IMR-90 (cell line): Measurements from ENCODE around the gene PIP5K1B. TPM values are rescaled to one million over a fixed set of nuclear protein-coding genes. Genes with fewer than 3 reads are reported as not detected.

Experiments used
- ATAC-seq: fragments of 200-7000 bp; cut with Tn5 transposase; 2 replicates; pipeline ENCODE4 v1.9.1; 2020; ENCODE audit warnings: low read depth, mild to moderate bottlenecking, moderate library complexity
- BruUV-seq: library from RNA; stranded (reverse); fragments of 400-500 nt; replicated peaks from 2 replicates; lab custom pipeline; 2021; lab: Mats Ljungman, UMichigan
- CTCF ChIA-PET: fragments of 300-600 bp; formaldehyde crosslinking; extraction: SDS; loops from one replicate; lab custom pipeline; 2021; ENCODE audit warnings: antibody characterized with exemption; lab: Yijun Ruan, JAX
- POLR2A ChIA-PET: fragments of 300-600 bp; sonication (Branson Sonifier 250); formaldehyde crosslinking; loops from one replicate; lab custom pipeline; 2022; ENCODE audit warnings: antibody characterized with exemption; ENCODE audit not compliant: unreplicated experiment; lab: Charles Lee
- DNase-seq: peaks from one replicate; pipeline ENCODE4 v3.0.0; 2013
- H2AFZ ChIP-seq: replicated peaks from 2 replicates; pipeline ENCODE3; 2013; ENCODE audit warnings: low read length, mild to moderate bottlenecking; ENCODE audit not compliant: poor library complexity
- H2AK5ac ChIP-seq: 2 replicates; pipeline ENCODE4 v1.6.1; 2013; ENCODE audit warnings: low read depth, low read length, inconsistent platforms
- H2AK9ac ChIP-seq: replicated peaks from 2 replicates; pipeline ENCODE3; 2013; ENCODE audit warnings: mild to moderate bottlenecking, low read depth, low read length, moderate library complexity; ENCODE audit not compliant: poor library complexity
- H2BK120ac ChIP-seq: 2 replicates; pipeline ENCODE4 v1.6.1; 2013; ENCODE audit warnings: low read depth, low read length, inconsistent platforms
- H2BK15ac ChIP-seq: 3 replicates; pipeline ENCODE4 v1.6.1; 2013; ENCODE audit warnings: low read depth, low read length, inconsistent platforms
- H2BK20ac ChIP-seq: 2 replicates; pipeline ENCODE4 v1.6.1; 2013; ENCODE audit warnings: low read depth, mild to moderate bottlenecking, inconsistent platforms, low read length, moderate library complexity
- H2BK5ac ChIP-seq: 2 replicates; pipeline ENCODE4 v1.6.1; 2013; ENCODE audit warnings: mild to moderate bottlenecking, low read depth, low read length, inconsistent platforms; ENCODE audit not compliant: poor library complexity, severe bottlenecking
- H3K14ac ChIP-seq: replicated peaks from 2 replicates; pipeline ENCODE4 v1.6.1; 2013; ENCODE audit warnings: low read depth, low read length, inconsistent platforms
- H3K18ac ChIP-seq: 2 replicates; pipeline ENCODE4 v1.6.1; 2013; ENCODE audit warnings: low read depth, low read length, control low read depth
- H3K23ac ChIP-seq: 2 replicates; pipeline ENCODE4 v1.6.1; 2013; ENCODE audit warnings: low read depth, low read length, inconsistent platforms
- H3K27ac ChIP-seq: 2 replicates; pipeline ENCODE4 v1.5.1; 2013; ENCODE audit warnings: mild to moderate bottlenecking, control low read depth, low read length; ENCODE audit not compliant: insufficient read depth
- H3K27me3 ChIP-seq: 2 replicates; pipeline ENCODE4 v1.6.1; 2013; ENCODE audit warnings: low read length; ENCODE audit not compliant: control insufficient read depth, insufficient read depth
- H3K36me3 ChIP-seq: 2 replicates; pipeline ENCODE4 v1.6.1; 2013; ENCODE audit warnings: low read length, mixed read lengths; ENCODE audit not compliant: control insufficient read depth, insufficient read depth
- H3K4ac ChIP-seq: 2 replicates; pipeline ENCODE4 v1.6.1; 2013; ENCODE audit warnings: low read depth, low read length, inconsistent platforms
- H3K4me1 ChIP-seq: 2 replicates; pipeline ENCODE4 v1.6.1; 2013; ENCODE audit warnings: low read length, mixed read lengths; ENCODE audit not compliant: control insufficient read depth, insufficient read depth
- H3K4me2 ChIP-seq: 2 replicates; pipeline ENCODE4 v1.6.1; 2013; ENCODE audit warnings: low read depth, mild to moderate bottlenecking, control low read depth, low read length, moderate library complexity
- H3K4me3 ChIP-seq: 2 replicates; pipeline ENCODE4 v1.5.1; 2013; ENCODE audit warnings: low read depth, mild to moderate bottlenecking, control low read depth, low read length, moderate library complexity; ENCODE audit not compliant: insufficient read depth
- H3K56ac ChIP-seq: 2 replicates; pipeline ENCODE4 v1.6.1; 2013; ENCODE audit warnings: low read length, inconsistent platforms; ENCODE audit not compliant: insufficient read depth; ENCODE audit errors: extremely low read depth
- H3K79me1 ChIP-seq, 2 experiments: 2 replicates each; pipeline ENCODE4 v1.6.1; 2013; ENCODE audit warnings: low read length in 2 of 2, inconsistent platforms in 1 of 2, low read depth in 1 of 2
- H3K9ac ChIP-seq: 2 replicates; pipeline ENCODE4 v1.6.1; 2013; ENCODE audit warnings: low read depth, low read length, control low read depth
- H3K9me1 ChIP-seq: 2 replicates; pipeline ENCODE4 v1.6.1; 2013; ENCODE audit warnings: low read length, inconsistent platforms; ENCODE audit not compliant: insufficient read depth
- H3K9me3 ChIP-seq: 2 replicates; pipeline ENCODE4 v1.6.1; 2013; ENCODE audit warnings: low read length; ENCODE audit not compliant: control insufficient read depth, insufficient read depth
- H4K20me1 ChIP-seq: 2 replicates; pipeline ENCODE4 v1.6.1; 2013; ENCODE audit warnings: low read length, inconsistent platforms; ENCODE audit not compliant: insufficient read depth
- H4K5ac ChIP-seq: 2 replicates; pipeline ENCODE4 v1.6.1; 2013; ENCODE audit warnings: mild to moderate bottlenecking, low read depth, low read length, control low read depth
- H4K8ac ChIP-seq, 2 experiments: 2 replicates each; pipeline ENCODE4 v1.6.1; 2013; ENCODE audit warnings: low read depth in 2 of 2, low read length in 2 of 2, control low read depth in 1 of 2, inconsistent platforms in 1 of 2
- H4K91ac ChIP-seq: 2 replicates; pipeline ENCODE4 v1.6.1; 2013; ENCODE audit warnings: low read depth, low read length, inconsistent platforms; ENCODE audit not compliant: insufficient read depth
- BHLHE40 ChIP-seq: fragments of 150-350 bp; IDR thresholded peaks from 2 replicates; pipeline ENCODE4 v1.6.1; 2016; ENCODE audit warnings: mild to moderate bottlenecking, low read depth, low read length
- CEBPB ChIP-seq: IDR thresholded peaks from 2 replicates; pipeline ENCODE4 v1.6.1; 2012; ENCODE audit warnings: low read depth, low read length, improper control_type of control experiment
- FOS ChIP-seq: fragments of 150-350 bp; IDR thresholded peaks from 2 replicates; pipeline ENCODE4 v1.6.1; 2016; ENCODE audit warnings: low read depth, low read length
- MAFK ChIP-seq: IDR thresholded peaks from 2 replicates; pipeline ENCODE4 v1.6.1; 2012; ENCODE audit warnings: low read depth, low read length, improper control_type of control experiment
- MAZ ChIP-seq: IDR thresholded peaks from 2 replicates; pipeline ENCODE4 v1.6.1; 2012; ENCODE audit warnings: low read depth, mild to moderate bottlenecking, low read length, improper control_type of control experiment, moderate library complexity, borderline replicate concordance
- MXI1 ChIP-seq: IDR thresholded peaks from 2 replicates; pipeline ENCODE4 v1.6.1; 2012; ENCODE audit warnings: low read depth, mild to moderate bottlenecking, low read length, moderate library complexity, borderline replicate concordance
- NFE2L2 ChIP-seq: fragments of 150-350 bp; IDR thresholded peaks from 2 replicates; pipeline ENCODE4 v1.6.1; 2016; ENCODE audit warnings: low read depth, mild to moderate bottlenecking, low read length
- POLR2A ChIP-seq: IDR thresholded peaks from 2 replicates; pipeline ENCODE4 v1.6.1; 2012; ENCODE audit warnings: mild to moderate bottlenecking, low read depth, low read length
- RCOR1 ChIP-seq: IDR thresholded peaks from 2 replicates; pipeline ENCODE4 v1.6.1; 2012; ENCODE audit warnings: mild to moderate bottlenecking, low read length, improper control_type of control experiment; ENCODE audit not compliant: insufficient replicate concordance
- RFX5 ChIP-seq: IDR thresholded peaks from 2 replicates; pipeline ENCODE4 v1.8.0; 2012; ENCODE audit warnings: low read depth, mild to moderate bottlenecking, low read length, moderate library complexity
- SMC3 ChIP-seq: fragments of 150-350 bp; IDR thresholded peaks from 2 replicates; pipeline ENCODE4 v1.6.1; 2016; ENCODE audit warnings: low read depth, mild to moderate bottlenecking, antibody characterized with exemption, low read length, moderate library complexity
- WGBS, 2 experiments: methylation state at CpG; one replicate each; pipeline versions ENCODE4 v1.1.5 to v1.1.7; 2013; ENCODE audit warnings: missing lambda C conversion rate in 2 of 2; ENCODE audit not compliant: insufficient read length in 1 of 2; ENCODE audit errors: extremely low coverage in 2 of 2; 5-methylcytosine and 5-hydroxymethylcytosine counted together
- dilution Hi-C: fragments of 300-500 bp; cut with HindIII; formaldehyde crosslinking; loops from one replicate; pipeline ENCODE4 v1.14.3; 2018; ENCODE audit warnings: low sequenced_read_pairs; ENCODE audit not compliant: unreplicated experiment
- in situ Hi-C: fragments of 300-500 bp; cut with MboI; formaldehyde crosslinking; loops from 3 replicates; pipeline ENCODE4 v1.14.3; 2019; ENCODE audit warnings: low sequenced_read_pairs, inconsistent platforms, mixed read lengths
- intact Hi-C: fragments of 100-400 bp; cut with micrococcal nuclease; formaldehyde crosslinking; loops from 2 replicates; pipeline ENCODE4 v1.10.0; 2022
- polyA plus RNA-seq, 3 experiments: library from polyadenylated mRNA; depleted of rRNA; stranded (reverse); fragments of >200 nt; gene quantifications; 2 replicates each; pipeline ENCODE4 v1.2.3, GENCODE V29; 2012; ENCODE audit warnings: low replicate concordance in 1 of 3
- total RNA-seq: library from RNA; depleted of rRNA; stranded (reverse); fragments of >200 nt; gene quantifications from 2 replicates; pipeline ENCODE4 v1.2.3, GENCODE V29; 2012
- TF ChIP-seq, protein P1 (sequence below): conservative IDR thresholded peaks from 2 replicates; pipeline ENCODE4 v1.5.1; 2012; ENCODE audit warnings: mild to moderate bottlenecking, low read depth, low read length, improper control_type of control experiment
- TF ChIP-seq, protein P2 (sequence below): fragments of 150-350 bp; IDR thresholded peaks from 2 replicates; pipeline ENCODE4 v1.6.1; 2016; ENCODE audit warnings: low read depth, mild to moderate bottlenecking, low read length, moderate library complexity, borderline replicate concordance

Gene PIP5K1B
- total and polyA plus RNA-seq, 2 of the 4 experiments (the other 2 are of a cell fraction): not detected

DNA sequence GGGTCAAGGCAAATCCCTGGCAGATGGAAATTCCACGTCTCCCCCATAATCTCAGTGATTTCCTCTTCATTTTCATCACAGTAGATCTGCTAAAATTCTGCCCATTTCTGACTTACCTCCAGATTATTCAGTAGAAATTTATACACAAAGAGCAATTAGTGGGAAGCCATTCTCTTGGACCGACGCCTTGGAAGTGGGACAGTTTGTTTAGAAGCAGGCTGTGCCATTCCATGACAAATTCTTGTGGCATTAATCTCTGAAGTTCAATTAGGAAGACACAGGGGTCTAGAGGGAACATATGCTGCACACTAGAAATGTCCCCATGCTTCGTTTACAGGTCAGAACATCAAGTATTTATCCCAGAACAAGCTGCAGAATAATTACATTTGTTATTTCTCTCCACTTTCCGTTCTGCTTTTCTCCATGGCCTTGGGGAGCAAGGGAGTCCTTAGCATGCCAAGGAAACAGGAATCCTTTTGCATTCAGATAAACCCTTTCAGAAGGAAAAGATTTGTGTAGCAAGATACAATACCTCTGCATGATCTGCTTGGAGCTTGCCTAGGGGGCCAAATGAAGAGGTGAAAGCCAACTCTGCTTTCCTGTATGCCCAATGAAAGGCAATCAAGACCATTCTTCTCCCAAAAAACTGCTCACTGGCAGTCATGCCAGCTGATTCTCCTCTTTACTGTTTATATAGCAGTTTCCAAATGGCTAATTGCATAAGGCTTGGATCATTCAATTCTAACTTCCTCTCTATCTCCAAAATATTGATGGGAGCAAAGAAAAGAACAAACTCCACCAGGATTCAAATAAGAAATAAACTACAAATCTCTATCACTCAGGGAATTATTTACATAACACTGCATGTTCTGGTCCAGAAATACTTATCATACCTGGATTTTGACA, 311.4 kb downstream of the PIP5K1B start:
- H2BK15ac ChIP-seq: no peak overlapping the region
- no TSS peak for BruUV-seq
- H2AK9ac ChIP-seq: no peak overlapping the region
- H3K4me1 ChIP-seq: no peaks in the 10 kb centered on the region
- H2AK5ac ChIP-seq: no peak overlapping the region
- H3K9me1 ChIP-seq: no peaks in the 10 kb centered on the region
- H4K8ac ChIP-seq: no peak overlapping the region
- no peak overlapping the region for H3K4me2 ChIP-seq
- H2BK5ac ChIP-seq: no peak overlapping the region
- H3K79me1 ChIP-seq: no peaks in the 10 kb centered on the region
- no peak overlapping the region for H4K5ac ChIP-seq
- no peak overlapping the region for H3K23ac ChIP-seq
- CTCF ChIA-PET: interaction anchor here (0.6 kb wide), 1 partner anchor 663 kb away, joined by 3 read pairs; no protein-coding TSS in a partner anchor
- POLR2A ChIA-PET: interaction anchor here (0.5 kb wide), 1 partner anchor 439 kb away, joined by 4 read pairs; no protein-coding TSS in a partner anchor
- no peak overlapping the region for H3K18ac ChIP-seq
- H3K9ac ChIP-seq: no peak overlapping the region
- intact Hi-C loops (no loop called here), in situ Hi-C loops (no loop called here), dilution Hi-C loops (no loop called here)
- no peaks in the 10 kb centered on the region for H3K9me3 ChIP-seq
- no peak overlapping the region for H2BK120ac ChIP-seq
- H2BK20ac ChIP-seq: no peak overlapping the region
- DNase-seq: no peak
- H3K4ac ChIP-seq: no peak overlapping the region
- no peaks in the 10 kb centered on the region for H3K36me3 ChIP-seq
- H4K91ac ChIP-seq: no peak overlapping the region
- no peak overlapping the region for H3K14ac ChIP-seq
- H3K4me3 ChIP-seq: no peak overlapping the region
- TF ChIP-seq, protein P1, sequence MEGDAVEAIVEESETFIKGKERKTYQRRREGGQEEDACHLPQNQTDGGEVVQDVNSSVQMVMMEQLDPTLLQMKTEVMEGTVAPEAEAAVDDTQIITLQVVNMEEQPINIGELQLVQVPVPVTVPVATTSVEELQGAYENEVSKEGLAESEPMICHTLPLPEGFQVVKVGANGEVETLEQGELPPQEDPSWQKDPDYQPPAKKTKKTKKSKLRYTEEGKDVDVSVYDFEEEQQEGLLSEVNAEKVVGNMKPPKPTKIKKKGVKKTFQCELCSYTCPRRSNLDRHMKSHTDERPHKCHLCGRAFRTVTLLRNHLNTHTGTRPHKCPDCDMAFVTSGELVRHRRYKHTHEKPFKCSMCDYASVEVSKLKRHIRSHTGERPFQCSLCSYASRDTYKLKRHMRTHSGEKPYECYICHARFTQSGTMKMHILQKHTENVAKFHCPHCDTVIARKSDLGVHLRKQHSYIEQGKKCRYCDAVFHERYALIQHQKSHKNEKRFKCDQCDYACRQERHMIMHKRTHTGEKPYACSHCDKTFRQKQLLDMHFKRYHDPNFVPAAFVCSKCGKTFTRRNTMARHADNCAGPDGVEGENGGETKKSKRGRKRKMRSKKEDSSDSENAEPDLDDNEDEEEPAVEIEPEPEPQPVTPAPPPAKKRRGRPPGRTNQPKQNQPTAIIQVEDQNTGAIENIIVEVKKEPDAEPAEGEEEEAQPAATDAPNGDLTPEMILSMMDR: no peak
- TF ChIP-seq MXI1 (no peak), CEBPB (no peak), SMC3 (no peak), BHLHE40 (no peak), MAFK (no peak), MAZ (no peak), RCOR1 (no peak), FOS (no peak), POLR2A (no peak), NFE2L2 (no peak), RFX5 (no peak)
- TF ChIP-seq, protein P2, sequence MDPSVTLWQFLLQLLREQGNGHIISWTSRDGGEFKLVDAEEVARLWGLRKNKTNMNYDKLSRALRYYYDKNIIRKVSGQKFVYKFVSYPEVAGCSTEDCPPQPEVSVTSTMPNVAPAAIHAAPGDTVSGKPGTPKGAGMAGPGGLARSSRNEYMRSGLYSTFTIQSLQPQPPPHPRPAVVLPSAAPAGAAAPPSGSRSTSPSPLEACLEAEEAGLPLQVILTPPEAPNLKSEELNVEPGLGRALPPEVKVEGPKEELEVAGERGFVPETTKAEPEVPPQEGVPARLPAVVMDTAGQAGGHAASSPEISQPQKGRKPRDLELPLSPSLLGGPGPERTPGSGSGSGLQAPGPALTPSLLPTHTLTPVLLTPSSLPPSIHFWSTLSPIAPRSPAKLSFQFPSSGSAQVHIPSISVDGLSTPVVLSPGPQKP: no peak
- no peak overlapping the region for H2AFZ ChIP-seq
- H3K27ac ChIP-seq: no peak overlapping the region
- no peak for ATAC-seq
- H3K56ac ChIP-seq: no peak overlapping the region
- H4K20me1 ChIP-seq: no peaks in the 10 kb centered on the region
- peaks cover 11% of the 10 kb centered on the region for H3K27me3 ChIP-seq
- WGBS, 2 experiments: 20% methylated on average over 1 of the region's 5 CpGs; no CpG with 5 or more reads in 1 of the 2 experiments
